Urinary bladder (tissue), 4 donors: ENCODE data around the gene ME3. TPM values are rescaled to one million over a fixed set of nuclear protein-coding genes. Genes with fewer than 3 reads are reported as not detected.

Experiments
- DNase-seq: peaks from one replicate; pipeline ENCODE4 v3.0.0-alpha.2; 2015; ENCODE audit errors: extremely low spot score
- H3K27ac ChIP-seq: one replicate; pipeline ENCODE4 v1.5.1; 2013; ENCODE audit warnings: low read depth, mild to moderate bottlenecking, moderate library complexity
- H3K36me3 ChIP-seq: one replicate; pipeline ENCODE4 v1.6.1; 2013; ENCODE audit warnings: mild to moderate bottlenecking, moderate library complexity; ENCODE audit not compliant: insufficient read depth
- H3K4me1 ChIP-seq: one replicate; pipeline ENCODE4 v1.6.1; 2013; ENCODE audit warnings: mild to moderate bottlenecking, moderate library complexity; ENCODE audit not compliant: insufficient read depth
- H3K4me3 ChIP-seq: one replicate; pipeline ENCODE4 v1.5.1; 2013; ENCODE audit warnings: low read depth, low read length
- WGBS: extraction: QIAGEN DNeasy Blood & Tissue Kit; methylation state at CpG from one replicate; pipeline ENCODE4 v1.1.7; 2013; 5-methylcytosine and 5-hydroxymethylcytosine counted together
- polyA plus RNA-seq: library from polyadenylated mRNA; stranded (reverse); fragments of 200-250 nt; gene quantifications from one replicate; pipeline ENCODE4 v1.2.3, GENCODE V29; 2013
- total RNA-seq: library from RNA; depleted of rRNA; stranded (reverse); fragments of >200 nt; gene quantifications from one replicate; pipeline ENCODE4 v1.2.3, GENCODE V29; 2014
- donor health status: healthy with polysubstance abuse.
- donor health status: healthy.

Gene ME3
- total and polyA plus RNA-seq, 2 donors = 17.6 to 52.2 TPM

GRCh38 chr11:86589856-86590589, 82.4 kb downstream of the ME3 start:
- WGBS = 92% methylated on average over 7 of the region's 7 CpGs
- H3K4me1 ChIP-seq = no peaks in the 10 kb centered on the region
- no peak for DNase-seq
- no peak overlapping the region for H3K4me3 ChIP-seq
- H3K27ac ChIP-seq = no peak overlapping the region
- no peaks in the 10 kb centered on the region for H3K36me3 ChIP-seq

DNA sequence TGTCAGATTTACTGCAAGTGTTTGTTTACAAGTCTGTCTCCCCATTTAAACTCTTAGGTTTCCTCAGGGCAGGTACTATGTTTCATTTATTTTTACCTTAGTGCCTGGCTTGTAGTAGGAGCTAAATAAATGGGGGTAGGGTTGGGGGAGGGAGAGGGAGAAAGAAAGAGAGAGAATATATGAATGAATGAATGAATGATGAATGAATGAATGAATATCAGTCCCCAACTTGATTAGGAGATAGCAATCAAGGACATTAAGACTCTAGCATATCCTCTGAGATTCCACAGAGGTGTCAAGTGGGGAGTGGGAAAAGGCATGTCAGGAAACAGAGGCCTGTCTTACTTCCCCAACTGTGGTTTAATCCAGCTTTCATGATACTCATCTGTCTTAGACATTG, 83.2 kb downstream of the ME3 start:
- DNase-seq = no peak
- H3K27ac ChIP-seq = no peak overlapping the region
- no peak overlapping the region for H3K4me3 ChIP-seq
- no peaks in the 10 kb centered on the region for H3K4me1 ChIP-seq
- no peaks in the 10 kb centered on the region for H3K36me3 ChIP-seq

- no peak for DNase-seq
- WGBS = 50% methylated on average over 2 of the region's 2 CpGs
- no peak overlapping the region for H3K27ac ChIP-seq
- H3K36me3 ChIP-seq = no peaks in the 10 kb centered on the region
- no peak overlapping the region for H3K4me3 ChIP-seq
- no peaks in the 10 kb centered on the region for H3K4me1 ChIP-seq
Measured at GRCh38 chr11:86588566-86589090, 83.8 kb downstream of the ME3 start.

- Histone ChIP-seq H3K27ac (no peak overlapping the region), H3K36me3 (no peaks in the 10 kb centered on the region), H3K4me1 (no peaks in the 10 kb centered on the region), H3K4me3 (no peak overlapping the region)
- DNase-seq = no peak
- WGBS = 81% methylated on average over 6 of the region's 6 CpGs
Measured at GRCh38 chr11:86587264-86588193, 84.9 kb downstream of the ME3 start.

DNA sequence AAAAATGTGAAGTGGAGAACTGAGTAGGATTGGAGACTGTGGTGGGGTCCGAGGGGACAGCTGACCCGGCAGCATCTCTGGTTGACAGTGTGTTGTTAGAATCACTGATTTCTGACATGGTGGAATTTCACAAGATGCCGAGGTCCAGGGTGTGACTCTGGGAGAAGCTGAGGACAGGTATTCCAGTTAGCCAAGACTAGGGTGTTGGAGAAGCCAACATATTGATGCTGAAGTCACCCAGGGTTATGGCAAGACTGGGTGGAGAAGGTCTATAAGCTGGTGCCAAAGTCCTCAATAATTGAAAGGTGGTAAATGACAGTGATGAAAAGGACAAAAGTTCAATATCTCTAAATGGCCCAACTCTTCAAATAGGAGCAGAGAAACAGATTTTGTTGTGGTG, 86.1 kb downstream of the ME3 start:
- no peak for DNase-seq
- H3K4me3 ChIP-seq = no peak overlapping the region
- H3K36me3 ChIP-seq = no peaks in the 10 kb centered on the region
- WGBS = 99% methylated on average over 3 of the region's 3 CpGs
- no peak overlapping the region for H3K27ac ChIP-seq
- no peaks in the 10 kb centered on the region for H3K4me1 ChIP-seq

- H3K4me3 ChIP-seq = no peak overlapping the region
- H3K4me1 ChIP-seq = no peaks in the 10 kb centered on the region
- WGBS = 35% methylated on average over 3 of the region's 3 CpGs
- no peak for DNase-seq
- no peak overlapping the region for H3K27ac ChIP-seq
- H3K36me3 ChIP-seq = no peaks in the 10 kb centered on the region
Measured at GRCh38 chr11:86582898-86583297, 89.5 kb downstream of the ME3 start.

- H3K36me3 ChIP-seq = no peaks in the 10 kb centered on the region
- H3K4me1 ChIP-seq = no peaks in the 10 kb centered on the region
- 75% methylated on average over 2 of the region's 2 CpGs for WGBS
Measured at GRCh38 chr11:86580535-86580934, 91.9 kb downstream of the ME3 start.

GRCh38 chr11:86579406-86579731, 93.0 kb downstream of the ME3 start:
- H3K4me3 ChIP-seq = no peak overlapping the region
- no peak for DNase-seq
- 94% methylated on average over 1 of the region's 1 CpG for WGBS
- H3K4me1 ChIP-seq = no peaks in the 10 kb centered on the region
- no peak overlapping the region for H3K27ac ChIP-seq
- no peaks in the 10 kb centered on the region for H3K36me3 ChIP-seq

More at GRCh38 chr11:86580535-86580934, 91.9 kb downstream of the ME3 start:
- no peak overlapping the region for H3K27ac ChIP-seq
- no peak overlapping the region for H3K4me3 ChIP-seq
- DNase-seq = no peak

DNA sequence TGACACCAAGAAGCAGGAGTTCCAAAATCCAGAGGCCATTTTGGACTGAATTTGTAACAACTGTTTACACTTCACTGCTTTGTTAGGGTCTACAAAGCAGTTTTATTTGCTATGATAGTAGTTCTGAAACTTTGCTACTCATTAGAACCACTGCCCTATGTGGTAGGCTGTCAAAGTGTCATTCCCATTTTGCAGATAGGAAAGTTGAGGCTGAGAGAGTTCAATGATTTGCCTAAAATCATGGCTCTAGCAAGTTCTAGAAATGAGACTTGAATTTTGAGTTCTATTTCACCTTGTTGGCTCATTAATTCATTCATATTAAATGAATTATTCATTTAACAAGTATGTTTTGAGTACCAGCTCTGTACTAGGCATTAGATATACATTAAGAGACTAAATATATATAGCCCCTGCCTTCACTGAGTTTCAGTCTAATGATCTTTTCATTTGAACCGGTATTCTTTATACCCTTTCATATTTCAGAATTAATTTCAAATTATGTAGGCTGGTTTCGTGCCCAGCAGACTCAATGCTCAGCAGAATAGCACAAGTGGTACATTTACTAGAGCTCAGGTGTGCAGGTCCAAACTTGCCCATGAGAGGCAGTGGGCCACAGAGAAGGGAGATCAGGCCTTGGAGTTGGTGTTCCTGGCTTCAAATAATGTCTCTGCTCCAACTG, 93.5 kb downstream of the ME3 start:
- 89% methylated on average over 2 of the region's 2 CpGs for WGBS
- H3K27ac ChIP-seq = no peak overlapping the region
- DNase-seq = no peak
- H3K4me1 ChIP-seq = no peaks in the 10 kb centered on the region
- H3K36me3 ChIP-seq = no peaks in the 10 kb centered on the region
- no peak overlapping the region for H3K4me3 ChIP-seq

DNA sequence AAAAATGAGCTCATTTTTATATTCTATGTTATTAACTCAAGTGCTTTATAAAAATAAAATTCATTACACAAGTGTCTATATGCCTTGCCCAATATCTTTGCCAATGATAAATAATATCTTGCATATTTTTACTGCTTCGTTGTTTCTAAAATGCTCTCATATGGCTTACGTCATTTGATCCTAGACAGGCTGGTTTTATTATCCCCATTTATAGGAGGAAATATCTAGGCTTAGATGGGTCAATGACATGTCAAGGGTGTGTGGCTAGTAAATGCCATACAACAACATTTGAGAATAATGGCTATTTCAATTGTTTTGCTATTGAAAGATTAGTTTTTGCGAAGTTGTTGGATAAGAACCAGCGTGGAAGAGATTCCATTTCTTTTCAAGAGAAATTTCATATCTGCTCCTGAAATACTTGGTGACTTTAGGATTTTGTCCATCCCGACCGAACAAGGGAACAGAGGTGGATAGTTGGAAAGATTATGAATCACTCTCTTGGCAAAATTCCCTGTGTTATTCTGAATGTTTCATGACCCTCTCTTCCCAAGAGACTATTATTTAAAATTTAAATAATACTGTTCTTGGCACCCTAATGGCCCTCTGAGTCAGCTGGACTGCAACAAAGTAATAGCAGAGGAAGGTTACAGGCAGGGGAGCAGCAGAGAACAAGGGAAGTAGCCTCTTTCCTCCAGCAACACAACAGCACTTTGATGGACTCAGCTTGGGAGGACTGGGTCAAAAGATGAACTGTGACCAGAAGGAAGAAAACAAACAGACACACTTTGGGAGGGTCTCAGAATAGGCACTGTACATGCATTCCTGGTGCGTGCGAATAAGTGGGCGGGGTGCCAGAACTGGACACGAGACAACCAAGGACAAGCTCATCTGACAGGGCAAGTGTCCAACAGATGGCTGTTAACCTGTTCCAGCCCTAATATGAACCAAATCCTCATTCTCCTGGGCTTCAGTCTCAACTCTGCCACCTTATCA, 94.5 kb downstream of the ME3 start:
- Histone ChIP-seq H3K36me3 (no peaks in the 10 kb centered on the region), H3K27ac (no peak overlapping the region), H3K4me3 (no peak overlapping the region), H3K4me1 (no peaks in the 10 kb centered on the region)
- no peak for DNase-seq
- 20% methylated on average over 10 of the region's 10 CpGs for WGBS

- no peak for DNase-seq
- Histone ChIP-seq H3K27ac (no peak overlapping the region), H3K36me3 (no peaks in the 10 kb centered on the region), H3K4me1 (no peaks in the 10 kb centered on the region), H3K4me3 (no peak overlapping the region)
- 55% methylated on average over 1 of the region's 1 CpG for WGBS
Measured at GRCh38 chr11:86576946-86577624, 95.3 kb downstream of the ME3 start.

- 68% methylated on average over 2 of the region's 2 CpGs for WGBS
- H3K4me1 ChIP-seq = no peaks in the 10 kb centered on the region
- DNase-seq = no peak
Measured at GRCh38 chr11:86575927-86576326, 96.5 kb downstream of the ME3 start.

More at GRCh38 chr11:86575927-86576326, 96.5 kb downstream of the ME3 start:
- Histone ChIP-seq H3K27ac (no peak overlapping the region), H3K4me3 (no peak overlapping the region), H3K36me3 (no peaks in the 10 kb centered on the region)
